ENCODE data around the gene MTMR1.

Gene MTMR1

DNA sequence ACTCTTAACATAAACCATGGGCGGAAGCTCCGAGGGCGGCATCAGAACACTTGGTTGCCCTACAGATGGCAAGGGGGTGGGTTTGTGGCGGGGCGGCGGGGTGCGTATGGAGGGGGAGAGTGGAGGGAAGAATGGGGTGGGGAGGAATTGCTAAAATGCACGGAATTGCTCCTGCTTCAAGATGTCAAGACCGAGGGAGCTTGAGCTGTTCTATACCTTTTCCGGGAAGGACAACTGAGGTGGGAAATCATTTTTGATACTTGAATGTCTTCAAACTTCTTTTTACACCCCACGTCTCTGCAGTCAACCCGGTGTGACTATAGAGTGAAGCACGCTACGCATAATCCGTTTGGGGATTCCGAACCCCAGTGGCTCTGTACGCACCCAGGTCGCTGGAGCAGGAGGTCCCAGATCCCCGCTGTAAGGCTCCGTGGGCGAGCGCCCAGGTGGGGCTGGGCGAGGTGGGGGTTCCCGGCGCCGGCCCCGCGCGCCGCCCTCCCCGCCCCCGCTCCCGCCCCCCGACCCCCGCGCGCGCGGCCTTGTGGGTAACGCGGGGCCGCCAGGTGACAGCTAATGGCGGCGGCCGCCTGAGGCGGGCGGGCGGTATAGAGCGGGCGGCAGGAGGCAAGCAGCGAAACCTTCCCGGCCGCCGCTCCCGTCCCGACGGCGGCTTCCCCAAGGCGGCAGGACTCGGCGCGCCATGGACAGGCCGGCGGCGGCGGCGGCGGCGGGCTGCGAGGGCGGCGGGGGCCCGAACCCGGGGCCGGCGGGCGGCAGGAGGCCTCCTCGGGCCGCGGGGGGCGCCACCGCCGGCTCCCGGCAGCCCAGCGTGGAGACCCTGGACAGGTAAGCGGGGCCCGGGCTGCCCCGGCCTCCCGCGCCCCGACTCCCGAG, at the start of gene MTMR1:
Gene MTMR1, plus strand, starts transcription at position 566 of the 894 bp plus-strand sequence. Its CDS starts 135 bp downstream, at position 701.
- H3K27ac ChIP-seq = peak within 1 kb of the TSS; percentile 73
- TF ChIP-seq ZFX (IDR thresholded peaks at IDR 0.05; ENCODE audit: borderline replicate concordance) (no peak), CTCF (IDR thresholded peaks at IDR 0.05) (no peak)

GRCh38 chrX:150643958-150644357, 49.2 kb upstream of the MTMR1 start:
- H3K27ac ChIP-seq = no peak overlapping the region
- TF ChIP-seq ZFX (IDR thresholded peaks at IDR 0.05; ENCODE audit: borderline replicate concordance) (no peak), CTCF (IDR thresholded peaks at IDR 0.05) (no peak)

DNA sequence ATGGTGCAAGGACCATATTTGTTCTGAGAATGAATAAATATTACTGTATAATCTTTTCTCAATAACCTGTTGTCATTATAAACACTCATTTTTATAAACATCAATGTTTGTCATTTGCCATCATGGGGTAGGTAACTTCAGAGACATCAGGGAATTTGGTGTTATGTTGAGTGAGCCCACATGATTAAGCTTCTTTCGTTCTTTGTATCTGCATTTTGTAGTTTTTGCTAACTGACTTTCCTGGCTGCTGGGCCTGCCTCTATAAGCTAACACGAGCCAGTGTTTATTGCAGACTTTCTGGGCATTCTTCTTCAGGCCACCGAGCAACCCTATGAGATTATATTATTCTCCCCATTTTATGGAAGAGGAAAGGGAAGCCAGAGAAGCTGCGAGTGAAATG, 48.8 kb upstream of the MTMR1 start:
- TF ChIP-seq CTCF (IDR thresholded peaks at IDR 0.05) (no peak), ZFX (IDR thresholded peaks at IDR 0.05; ENCODE audit: borderline replicate concordance) (no peak)
- H3K27ac ChIP-seq = no peak overlapping the region

GRCh38 chrX:150647331-150647730, 45.9 kb upstream of the MTMR1 start:
- no peak overlapping the region for H3K27ac ChIP-seq
- TF ChIP-seq CTCF (IDR thresholded peaks at IDR 0.05) = no peak
- TF ChIP-seq ZFX (IDR thresholded peaks at IDR 0.05; ENCODE audit: borderline replicate concordance) = no peak

DNA sequence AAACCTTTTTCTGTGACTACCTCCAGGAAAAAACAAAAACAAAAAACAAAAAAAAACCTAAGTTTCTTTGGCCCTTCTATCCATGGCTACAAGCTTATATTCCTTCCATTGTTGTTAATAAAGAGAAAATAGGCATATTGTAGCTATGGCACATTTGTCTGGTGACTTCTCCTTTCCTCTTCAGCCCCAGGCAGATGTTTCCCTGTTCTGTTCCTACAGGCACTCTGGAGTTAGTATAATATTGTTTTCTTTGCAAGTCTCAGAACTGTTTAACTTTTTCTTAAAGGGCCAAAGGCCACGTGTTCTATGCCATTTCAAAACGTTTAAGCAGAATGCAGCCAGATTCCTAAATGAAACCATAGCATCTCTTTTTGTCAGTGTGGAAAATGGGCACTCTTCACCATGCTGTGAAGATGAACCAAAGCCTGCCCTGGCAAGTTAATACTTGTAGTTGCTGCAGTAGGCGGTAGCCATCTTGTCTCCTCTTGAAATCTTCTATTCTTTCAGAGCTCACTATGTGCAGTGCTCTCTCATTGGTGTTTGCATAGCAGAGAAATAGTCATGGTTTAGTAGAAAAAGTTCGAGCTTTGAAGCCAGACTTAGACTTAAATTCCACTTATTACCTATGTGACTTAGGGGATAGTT, 44.8 kb upstream of the MTMR1 start:
- TF ChIP-seq ZFX (IDR thresholded peaks at IDR 0.05; ENCODE audit: borderline replicate concordance) (no peak), CTCF (IDR thresholded peaks at IDR 0.05) (no peak)
- H3K27ac ChIP-seq = no peak overlapping the region

DNA sequence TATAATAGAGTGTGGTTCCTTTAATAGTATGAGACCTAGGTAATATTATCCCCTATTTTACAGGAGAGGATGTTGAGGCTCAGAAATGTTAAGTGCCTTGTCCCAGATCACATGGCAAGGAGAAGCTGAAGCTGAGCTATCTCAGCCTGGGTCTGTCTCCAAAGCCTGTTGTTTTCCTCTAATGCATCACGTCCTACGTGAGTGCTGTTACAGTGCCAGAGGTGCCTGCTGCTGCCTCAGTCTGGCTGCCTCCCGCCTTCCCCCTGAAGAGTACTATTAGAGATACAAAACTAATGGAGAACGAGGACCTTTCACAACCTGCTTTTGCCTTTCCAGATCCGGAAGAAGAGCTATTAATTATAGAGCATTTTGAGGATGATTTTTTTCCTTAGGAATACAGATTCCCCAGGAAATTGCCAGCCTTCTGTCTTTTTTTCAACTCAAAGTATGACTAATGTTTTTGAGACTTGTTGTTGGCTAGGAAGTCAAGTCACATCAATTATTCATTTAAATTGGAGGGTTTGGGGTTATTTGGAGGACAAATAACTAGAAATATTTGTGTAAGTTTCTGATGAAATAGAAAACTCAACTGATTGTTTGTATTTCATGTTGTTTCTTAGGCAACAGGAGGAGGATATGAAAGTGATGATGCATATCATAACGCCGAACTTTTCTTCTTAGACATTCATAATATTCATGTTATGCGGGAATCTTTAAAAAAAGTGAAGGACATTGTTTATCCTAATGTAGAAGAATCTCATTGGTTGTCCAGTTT, 43.9 kb upstream of the MTMR1 start:
- TF ChIP-seq ZFX (IDR thresholded peaks at IDR 0.05; ENCODE audit: borderline replicate concordance) (no peak), CTCF (IDR thresholded peaks at IDR 0.05) (no peak)

More for the DNA sequence above, 43.9 kb upstream of the MTMR1 start:
- H3K27ac ChIP-seq = no peak overlapping the region

All from 22Rv1 (cell line).